HG03159 (cell line): ENCODE data around the gene CD200.
A peak's percentile ranks its signal among the peaks of the same experiment; 100 is the strongest.
"Not testable (repeated sequence)": the region's sequence is repeated elsewhere in the genome, so short reads cannot be mapped to it uniquely, and the experiment has no call there.

Source experiments
- ATAC-seq: cut with Tn5 transposase; IDR thresholded peaks from one replicate; pipeline ENCODE4 v1.9.1; 2021; ENCODE audit warnings: mild to moderate bottlenecking, moderate library complexity; ENCODE audit not compliant: unreplicated experiment

The CD200 gene

DNA sequence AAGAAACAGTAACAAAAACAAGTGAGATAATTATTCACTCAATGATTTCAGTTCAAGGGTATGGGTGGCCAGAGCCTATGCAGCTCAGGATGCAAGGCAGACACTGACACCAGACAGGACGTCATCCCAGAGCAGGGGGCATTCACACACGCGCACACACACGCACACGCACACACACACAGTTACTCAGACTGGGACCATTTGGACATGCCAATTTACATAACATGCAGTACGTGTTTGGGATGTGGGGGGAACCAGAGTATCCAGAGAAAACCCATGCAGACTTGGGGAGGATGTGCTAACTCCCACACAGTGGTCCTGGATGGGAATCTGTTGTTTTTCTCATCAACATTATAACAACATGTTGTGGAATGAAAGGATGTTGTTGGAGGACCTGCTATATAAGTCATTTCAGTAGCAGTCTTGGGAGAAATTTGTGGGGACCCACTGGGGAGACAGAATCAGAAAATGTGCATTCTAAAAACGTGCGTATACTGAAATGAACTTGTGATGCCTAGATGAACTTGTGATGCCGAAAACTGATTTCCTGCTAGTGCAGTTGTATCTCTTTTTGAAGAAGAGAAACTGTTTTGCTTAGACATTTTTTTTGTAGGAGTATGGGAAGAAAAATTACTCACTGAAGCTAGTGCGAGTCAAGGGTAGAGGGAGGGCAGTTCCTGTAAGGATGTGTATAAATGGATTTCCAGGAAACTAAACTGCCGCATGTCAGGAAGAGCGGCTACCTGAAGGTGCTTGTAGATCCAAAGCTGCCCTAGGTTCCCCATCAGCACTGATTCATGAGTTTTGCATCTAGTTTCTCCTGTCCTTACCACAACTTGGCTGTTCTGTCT lies 25.2 kb downstream of the CD200 start:
- ATAC-seq = no peak

DNA sequence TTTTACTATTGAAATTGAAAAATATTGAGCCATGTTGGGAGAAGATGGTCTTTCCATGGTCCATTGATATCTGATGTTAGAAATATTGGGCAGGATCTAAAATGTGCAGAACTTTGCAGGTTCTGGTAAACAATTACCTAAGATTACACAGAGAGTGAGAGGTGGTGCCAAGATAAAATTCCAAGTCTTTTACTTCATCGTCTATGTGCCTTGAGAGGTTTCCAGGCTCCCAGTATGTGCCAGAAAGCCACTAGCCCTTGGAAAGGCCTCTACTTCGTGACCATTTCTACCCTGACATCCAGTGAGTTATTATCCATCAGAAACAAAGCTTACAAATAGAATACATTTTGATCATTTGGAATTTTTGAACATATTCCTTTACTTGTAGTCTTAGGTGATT lies 27.6 kb downstream of the CD200 start:
- ATAC-seq = no peak

GRCh38 chr3:112362221-112362620 lies 29.3 kb downstream of the CD200 start:
- no peak for ATAC-seq

- peak; percentile 68 for ATAC-seq
Observed at GRCh38 chr3:112364291-112364690, 31.3 kb downstream of the CD200 start.

- no peak for ATAC-seq
Observed at GRCh38 chr3:112365035-112365434, 32.1 kb downstream of the CD200 start.

GRCh38 chr3:112365636-112366035 lies 32.7 kb downstream of the CD200 start:
- no peak for ATAC-seq

DNA sequence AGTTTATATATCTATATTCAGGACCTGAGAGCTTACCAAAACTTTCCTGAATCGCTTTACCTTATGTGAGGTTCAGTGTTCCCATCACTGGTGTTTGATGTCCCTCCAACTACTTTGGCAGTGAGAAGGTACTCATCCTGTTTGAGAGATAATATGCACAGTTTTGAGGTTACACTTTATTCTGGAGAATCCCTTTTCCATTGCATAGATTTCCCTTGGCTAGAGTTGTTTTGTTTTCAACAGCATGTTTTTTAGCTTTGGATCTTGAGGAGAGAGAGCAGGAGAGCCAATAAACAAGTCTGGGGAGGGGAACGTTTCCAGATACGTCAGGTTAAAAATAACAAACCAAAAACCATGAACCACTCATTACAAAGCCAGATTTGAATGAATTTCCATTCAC lies 33.6 kb downstream of the CD200 start:
- ATAC-seq = no peak

- no peak for ATAC-seq
Observed at GRCh38 chr3:112371569-112371968, 38.6 kb downstream of the CD200 start.

DNA sequence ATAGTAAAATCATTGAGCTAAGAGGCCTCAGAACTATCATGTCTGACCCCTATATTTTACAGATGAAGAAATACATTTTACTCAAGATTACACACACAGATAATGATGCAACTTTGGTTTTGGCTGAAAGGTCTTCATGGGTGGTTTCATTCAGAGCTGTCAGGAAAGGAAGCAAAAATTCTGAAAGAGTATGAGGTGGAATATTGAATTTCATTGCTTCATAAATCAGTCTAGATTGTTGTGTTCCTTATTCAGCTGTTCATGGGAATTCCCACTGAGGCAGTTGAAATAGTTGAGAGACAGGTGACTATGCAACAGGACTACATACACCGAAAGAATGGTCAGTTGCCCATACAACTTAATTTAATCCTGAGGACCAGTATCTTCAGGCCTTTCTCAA lies 39.4 kb downstream of the CD200 start:
- ATAC-seq = no peak

GRCh38 chr3:112373476-112373875 lies 40.5 kb downstream of the CD200 start:
- no peak for ATAC-seq

DNA sequence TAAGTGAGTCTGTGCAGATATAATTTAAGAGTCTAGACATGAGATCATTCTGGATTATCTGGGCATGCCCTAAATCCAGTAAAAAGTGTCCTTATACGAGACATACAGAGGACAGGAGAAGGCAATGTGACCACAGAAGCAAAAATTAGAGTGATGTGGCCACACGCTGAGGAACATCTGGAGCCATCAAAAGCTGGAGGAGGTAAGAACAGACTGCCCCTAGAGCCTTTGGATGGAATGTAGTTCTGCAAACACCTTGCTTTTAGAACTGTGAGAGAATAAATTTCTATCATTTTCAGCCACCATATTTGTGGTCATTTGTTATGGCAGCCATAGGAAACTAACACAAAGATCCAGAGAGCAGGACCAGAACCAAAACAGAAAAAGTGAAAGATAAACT lies 41.0 kb downstream of the CD200 start:
- no peak for ATAC-seq

GRCh38 chr3:112374333-112374734 lies 41.4 kb downstream of the CD200 start:
- no peak for ATAC-seq

- no peak for ATAC-seq
Observed at GRCh38 chr3:112375117-112375516, 42.2 kb downstream of the CD200 start.

- no peak for ATAC-seq
Observed at GRCh38 chr3:112376241-112376911, 43.4 kb downstream of the CD200 start.

DNA sequence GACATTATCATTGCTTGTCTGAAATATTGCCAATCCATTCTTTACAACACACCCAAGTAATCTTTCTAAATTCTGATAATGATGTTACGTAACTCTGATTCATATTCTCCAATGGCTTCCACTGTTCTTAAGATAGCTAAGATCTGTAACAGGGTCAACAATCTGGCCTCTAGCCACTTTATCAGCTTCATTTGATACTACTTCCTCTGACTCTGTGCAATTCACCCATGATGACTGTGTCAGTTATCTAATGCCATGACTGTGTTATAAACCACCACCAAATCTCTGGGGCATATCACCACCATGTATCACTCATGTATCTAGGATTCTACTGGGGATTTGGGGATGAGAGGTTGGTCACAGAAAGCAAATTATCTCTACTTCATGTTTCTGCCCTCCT lies 44.0 kb downstream of the CD200 start:
- ATAC-seq = no peak

- no peak for ATAC-seq
Observed at GRCh38 chr3:112377568-112378071, 44.7 kb downstream of the CD200 start.

DNA sequence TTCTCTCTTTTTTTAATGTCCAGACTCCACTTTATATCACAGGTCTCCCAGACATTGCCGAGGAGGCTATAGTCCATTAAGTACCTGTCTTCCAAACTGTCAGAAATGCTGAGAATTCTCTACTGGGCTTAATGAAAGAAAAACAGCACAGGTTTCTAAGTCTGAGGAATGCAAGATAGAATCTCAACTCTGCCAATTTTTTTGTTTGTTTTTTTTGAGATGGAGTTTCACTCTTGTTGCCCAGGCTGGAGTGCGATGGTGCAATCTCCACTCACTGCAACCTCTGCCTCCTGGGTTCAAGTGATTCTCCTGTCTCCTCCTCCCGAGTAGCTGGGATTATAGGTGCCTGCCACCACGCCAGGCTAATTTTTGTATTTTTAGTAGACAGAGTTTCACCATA lies 45.4 kb downstream of the CD200 start:
- ATAC-seq = not testable (repeated sequence)

DNA sequence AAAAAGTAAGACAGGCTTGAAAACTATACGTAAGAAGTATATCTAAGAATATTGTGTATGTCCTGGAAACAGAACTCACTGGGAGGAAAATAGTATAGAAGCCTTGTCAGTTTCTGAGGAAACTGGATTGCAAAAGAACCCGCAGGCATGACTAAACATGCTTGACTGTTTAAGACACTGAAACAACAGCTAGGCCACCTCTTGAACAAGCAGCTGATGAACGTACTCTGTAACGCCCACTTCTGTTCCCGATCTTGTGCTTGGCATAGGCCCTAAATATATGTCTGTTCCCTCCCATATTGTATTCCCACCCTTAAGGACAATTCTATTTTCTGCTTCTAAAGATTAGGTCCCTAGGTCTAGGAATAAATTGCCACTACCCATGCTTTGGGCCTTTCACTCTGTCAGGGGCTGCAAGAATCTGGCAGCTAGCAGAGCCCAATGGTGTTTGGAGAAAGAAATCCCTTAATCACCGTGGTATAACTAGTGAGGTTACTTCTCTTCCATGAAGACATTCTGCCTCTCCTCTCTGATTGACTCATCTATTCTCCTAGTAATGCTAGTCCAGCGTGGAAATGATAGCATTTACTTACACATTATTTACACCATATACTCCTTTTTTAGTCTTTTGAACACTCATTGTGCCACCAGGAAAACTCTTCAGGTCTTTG lies 46.2 kb downstream of the CD200 start:
- ATAC-seq = no peak

DNA sequence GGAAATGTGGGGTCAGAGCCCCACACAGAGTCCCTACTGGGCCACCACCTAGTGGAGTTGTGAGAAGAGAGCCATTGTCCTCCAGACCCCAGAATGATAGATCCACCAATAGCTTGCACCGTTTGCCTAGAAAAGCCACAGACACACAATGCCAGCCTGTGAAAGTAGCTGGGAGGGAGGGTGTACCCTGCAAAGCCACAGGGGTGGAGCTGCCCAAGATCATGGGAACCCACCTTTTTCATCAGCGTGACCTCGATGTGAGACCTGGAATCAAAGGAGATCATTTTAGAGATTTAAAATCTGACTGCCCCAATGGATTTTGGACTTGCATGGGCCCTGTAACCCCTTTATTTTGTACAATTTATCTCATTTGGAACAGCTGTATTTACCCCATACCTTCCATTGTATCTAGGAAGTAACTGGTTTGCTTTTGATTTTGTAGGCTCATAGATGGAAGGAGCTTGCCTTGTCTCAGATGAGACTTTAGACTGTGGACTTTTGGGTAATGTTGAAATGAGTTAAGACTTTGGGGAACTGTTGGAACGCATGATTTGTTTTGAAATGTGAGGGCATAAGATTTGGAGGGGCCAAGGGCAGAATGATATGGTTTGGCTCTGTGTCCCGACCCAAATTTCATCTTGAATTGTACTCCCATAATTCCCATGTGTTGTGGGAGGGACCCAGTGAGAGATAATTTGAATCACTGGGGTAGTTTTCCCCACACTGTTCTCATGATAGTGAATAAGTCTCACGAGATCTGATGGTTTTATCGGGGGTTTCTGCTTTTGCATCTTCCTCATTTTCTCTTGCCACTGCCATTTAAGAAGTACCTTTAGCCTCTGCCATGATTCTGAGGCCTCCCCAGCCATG lies 49.0 kb downstream of the CD200 start:
- no peak for ATAC-seq

DNA sequence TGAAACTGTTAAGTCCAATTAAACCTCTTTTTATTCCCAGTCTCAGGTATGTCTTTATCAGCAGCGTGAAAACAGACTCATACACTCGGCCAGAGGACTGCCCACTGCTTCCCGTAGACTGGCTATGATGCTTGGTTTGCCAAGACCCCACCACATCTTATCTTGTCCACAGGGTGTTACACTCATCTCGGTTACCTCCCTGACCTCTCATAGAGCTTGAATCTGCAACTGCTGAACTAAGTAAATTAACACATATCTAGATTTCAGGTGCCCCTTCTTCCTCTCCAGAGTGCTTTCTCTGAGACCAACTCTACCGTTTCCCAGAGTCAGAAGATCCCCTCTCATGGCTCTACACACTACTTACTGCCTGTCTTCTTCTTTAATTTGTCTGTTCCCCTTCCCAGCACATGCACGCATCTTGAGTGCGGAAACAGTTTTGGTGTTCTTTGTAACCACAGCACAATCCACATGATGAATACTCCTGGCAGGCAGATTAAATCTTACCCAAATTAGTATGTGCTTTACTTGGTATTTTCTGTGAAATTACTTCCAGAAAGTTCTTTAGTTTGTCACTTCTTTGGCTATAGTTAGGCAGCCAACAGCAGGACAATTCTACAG lies 49.7 kb downstream of the CD200 start:
- ATAC-seq = no peak
